NCI-H69 (cell line): Measurements from ENCODE around the gene CFAP57.

Source experiments
- DNase-seq: peaks from one replicate; lab custom pipeline; 2025; lab: John Stamatoyannopoulos, UW

CFAP57 gene

DNA sequence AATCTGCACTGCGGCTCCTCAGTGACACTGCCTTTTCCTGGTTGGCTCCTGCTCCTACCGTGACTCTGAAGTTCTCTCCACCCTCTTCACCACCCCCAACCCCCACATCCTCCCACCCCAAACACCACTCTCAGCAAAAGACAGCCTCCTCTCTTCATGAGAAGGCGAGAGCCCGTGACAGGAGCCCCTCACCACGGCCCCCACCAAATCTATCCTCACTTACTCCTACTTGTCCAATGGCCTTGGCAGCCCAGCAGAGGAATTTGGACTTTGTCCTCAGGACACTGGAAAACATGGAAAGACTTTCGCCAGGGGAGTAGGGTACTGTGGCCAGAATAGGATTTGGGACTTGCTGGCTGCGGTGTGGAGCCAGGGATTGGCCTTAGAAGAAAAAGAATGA is 104.5 kb downstream of the CFAP57 start:
- no peak for DNase-seq

DNA sequence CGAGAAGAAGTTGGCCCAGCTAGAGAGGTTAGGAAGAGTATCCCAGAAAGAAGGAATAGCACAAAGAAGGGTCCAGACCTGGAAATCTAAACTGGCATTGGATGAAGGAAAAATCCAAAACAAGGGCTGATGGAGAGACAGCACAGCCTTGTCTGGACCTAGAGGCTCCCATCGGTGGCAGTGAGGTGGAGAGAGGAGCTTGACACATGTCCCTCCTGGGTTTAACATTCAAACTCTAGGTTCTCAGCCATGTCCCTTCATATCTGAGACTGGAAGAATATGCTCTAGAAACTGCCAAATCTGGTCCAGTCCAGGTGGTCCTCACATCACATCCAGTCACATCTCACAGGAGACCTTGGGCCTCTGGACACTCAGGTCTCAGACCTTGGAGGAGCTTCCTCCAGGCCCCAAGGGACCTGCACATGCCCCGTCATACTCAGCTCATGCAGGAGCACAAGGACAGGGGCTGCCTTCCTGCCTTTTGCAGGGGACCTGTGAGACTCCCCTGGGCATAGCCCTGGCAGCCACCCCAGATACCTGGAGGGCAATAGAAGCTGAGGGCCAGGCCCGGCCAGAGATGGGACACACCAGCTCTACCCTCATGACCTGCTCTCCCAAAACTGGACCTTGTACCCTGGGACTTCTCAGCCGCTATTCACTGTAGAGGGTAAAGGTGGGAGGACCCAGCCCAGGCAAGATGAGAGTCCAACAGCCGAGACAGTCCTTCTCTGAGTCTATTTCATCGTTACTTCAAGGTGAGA is 105.2 kb downstream of the CFAP57 start:
- DNase-seq = no peak

DNA sequence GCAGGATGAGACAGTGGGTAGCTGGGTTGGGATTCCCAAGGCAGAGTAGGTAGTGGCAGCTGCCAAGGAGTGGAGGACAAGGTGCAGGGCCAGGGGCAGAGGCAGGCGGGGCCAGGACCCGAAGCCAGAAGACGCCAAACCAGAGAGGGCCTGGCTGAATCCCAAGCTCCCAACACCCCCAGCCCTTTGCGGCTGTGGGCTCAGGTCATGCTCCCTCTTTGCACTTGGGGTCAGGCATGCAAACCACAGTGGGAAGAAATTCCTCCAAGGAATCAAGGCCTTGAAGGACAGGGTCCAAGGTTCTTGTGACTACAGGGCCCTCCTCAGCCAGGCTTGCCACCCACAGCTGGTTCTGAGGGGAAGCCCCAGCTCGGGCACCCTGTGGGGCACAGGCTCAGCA is 107.0 kb downstream of the CFAP57 start:
- no peak for DNase-seq

- no peak for DNase-seq
Observed at GRCh38 chr1:43279666-43280065, 107.5 kb downstream of the CFAP57 start.

GRCh38 chr1:43280692-43281091 is 108.6 kb downstream of the CFAP57 start:
- no peak for DNase-seq

GRCh38 chr1:43282220-43283195 is 110.4 kb downstream of the CFAP57 start:
- peak; percentile 24 for DNase-seq

DNA sequence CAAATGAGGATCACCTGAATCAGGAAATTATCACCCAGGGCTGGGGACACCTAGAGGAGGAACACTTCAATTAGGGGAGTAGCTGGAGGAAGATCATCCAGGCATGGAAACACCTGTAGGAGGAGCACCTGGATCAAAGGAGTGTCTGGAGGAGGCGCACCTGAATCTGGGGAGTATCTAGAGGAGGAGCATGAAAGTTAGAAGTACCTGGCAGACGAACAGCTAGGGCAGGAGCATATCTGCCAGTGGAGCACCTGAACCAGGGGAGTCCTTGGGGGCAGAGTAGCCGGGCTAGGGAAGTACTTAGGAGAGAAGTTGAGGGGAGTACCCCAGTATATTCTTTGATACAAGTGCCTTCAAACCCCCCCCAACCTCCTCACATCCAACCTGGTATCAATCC is 111.9 kb downstream of the CFAP57 start:
- no peak for DNase-seq

GRCh38 chr1:43284546-43285110 is 112.5 kb downstream of the CFAP57 start:
- no peak for DNase-seq

DNA sequence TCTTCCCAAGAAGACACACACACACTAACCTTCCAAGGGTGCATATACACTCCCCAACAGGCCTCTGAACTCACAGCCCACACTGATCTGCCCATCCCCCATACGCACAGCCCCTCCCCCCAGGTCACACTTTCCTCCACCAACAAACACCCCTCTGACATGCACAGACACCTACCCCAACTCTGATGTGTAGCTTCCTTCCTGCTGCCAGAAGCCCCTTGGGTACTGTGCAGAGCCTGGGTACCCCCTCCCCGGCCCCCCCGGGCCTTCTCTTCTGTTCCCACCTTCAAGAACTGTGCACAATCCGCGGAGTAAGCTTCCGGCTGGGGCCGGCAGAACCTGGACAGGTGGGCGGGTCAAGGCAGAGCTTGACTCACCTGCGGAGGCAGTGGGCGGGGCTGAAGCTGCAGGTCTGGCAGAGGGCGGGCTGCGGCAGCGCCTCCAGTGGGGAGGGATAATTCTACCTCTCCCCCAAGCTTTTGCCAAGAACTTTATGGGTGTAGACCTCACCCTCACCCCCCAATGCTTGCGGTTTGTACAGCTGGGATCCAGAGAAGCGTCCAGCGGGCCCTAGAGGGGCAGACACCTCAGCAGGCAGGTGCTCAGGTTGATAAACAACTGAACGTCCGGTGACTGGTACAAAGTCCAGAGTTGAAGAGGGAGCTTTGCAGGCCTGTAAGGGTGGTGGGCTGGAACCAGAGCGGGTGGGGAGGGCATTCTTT is 113.3 kb downstream of the CFAP57 start, which contains the start of gene C1orf210:
TSS of gene C1orf210 (minus strand) at position 313 of the 722 bp plus-strand sequence. CDS start 2,311 bp downstream, outside the sequence.
- peak; percentile 86 for DNase-seq

DNA sequence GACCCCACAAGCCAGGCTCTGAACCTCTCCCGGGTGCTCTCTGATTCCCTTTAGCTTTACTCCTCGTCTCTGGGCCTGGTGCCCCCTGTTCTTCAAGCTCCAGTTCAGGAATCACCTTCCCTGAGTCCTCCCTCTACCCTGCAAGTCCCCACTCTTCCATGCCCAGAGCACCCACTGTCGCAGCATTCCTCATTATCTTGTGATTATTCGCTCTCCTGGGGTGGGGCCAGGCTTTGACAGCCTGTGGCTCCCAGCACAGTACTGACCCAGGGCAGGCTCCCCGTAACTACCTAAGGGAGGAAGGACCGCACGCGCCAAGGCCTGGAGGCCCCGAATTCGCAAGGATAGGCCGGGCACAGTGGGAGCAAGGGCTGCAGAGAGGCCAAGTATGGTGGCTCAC is 114.0 kb downstream of the CFAP57 start:
- no peak for DNase-seq

DNA sequence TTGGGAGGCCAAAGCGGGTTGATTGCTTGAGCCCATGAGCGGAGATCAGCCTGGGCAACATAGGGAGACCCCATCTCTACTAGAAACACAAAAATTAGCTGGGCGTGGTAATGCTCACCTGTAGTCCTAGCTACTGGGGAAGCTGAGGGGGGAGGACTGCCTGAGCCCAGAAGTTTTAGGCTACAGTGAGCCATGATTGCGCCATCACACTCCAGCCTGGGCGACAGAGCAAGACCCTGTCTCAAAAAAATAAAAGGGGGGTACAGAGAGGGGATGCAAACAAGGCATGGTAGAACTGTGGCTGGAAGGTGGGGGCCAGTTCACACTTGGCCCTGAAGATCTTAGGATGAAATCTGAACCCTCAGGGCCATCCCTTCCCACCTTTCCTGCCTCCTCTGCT is 114.4 kb downstream of the CFAP57 start:
- DNase-seq = no peak

- DNase-seq = peak; percentile 26
Observed at GRCh38 chr1:43288058-43288784, 116.1 kb downstream of the CFAP57 start.

- DNase-seq = no peak
Observed at GRCh38 chr1:43288785-43289706, 116.9 kb downstream of the CFAP57 start.

- DNase-seq = peak; percentile 27
Observed at GRCh38 chr1:43292216-43292615, 120.1 kb downstream of the CFAP57 start.

GRCh38 chr1:43292679-43293078 is 120.5 kb downstream of the CFAP57 start:
- DNase-seq = no peak

DNA sequence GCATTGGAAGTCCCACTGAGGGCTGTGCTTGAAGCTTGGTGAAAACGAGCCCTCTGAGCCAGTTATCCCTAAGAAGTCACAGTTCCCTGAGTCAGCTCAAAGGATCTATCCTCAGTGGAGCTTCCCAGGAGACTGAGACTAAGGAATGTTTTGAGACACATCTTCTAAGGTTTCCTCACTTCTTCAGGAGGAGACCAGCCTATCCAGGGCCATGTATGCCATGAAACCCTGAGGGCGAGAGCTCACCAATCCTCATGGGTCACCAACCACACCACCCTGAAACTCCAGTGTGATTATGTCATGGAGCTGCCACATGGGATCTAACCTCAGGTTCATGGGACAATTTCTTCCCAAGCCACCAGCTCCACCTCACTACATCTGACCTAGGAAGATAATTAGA is 121.0 kb downstream of the CFAP57 start:
- DNase-seq = no peak

DNA sequence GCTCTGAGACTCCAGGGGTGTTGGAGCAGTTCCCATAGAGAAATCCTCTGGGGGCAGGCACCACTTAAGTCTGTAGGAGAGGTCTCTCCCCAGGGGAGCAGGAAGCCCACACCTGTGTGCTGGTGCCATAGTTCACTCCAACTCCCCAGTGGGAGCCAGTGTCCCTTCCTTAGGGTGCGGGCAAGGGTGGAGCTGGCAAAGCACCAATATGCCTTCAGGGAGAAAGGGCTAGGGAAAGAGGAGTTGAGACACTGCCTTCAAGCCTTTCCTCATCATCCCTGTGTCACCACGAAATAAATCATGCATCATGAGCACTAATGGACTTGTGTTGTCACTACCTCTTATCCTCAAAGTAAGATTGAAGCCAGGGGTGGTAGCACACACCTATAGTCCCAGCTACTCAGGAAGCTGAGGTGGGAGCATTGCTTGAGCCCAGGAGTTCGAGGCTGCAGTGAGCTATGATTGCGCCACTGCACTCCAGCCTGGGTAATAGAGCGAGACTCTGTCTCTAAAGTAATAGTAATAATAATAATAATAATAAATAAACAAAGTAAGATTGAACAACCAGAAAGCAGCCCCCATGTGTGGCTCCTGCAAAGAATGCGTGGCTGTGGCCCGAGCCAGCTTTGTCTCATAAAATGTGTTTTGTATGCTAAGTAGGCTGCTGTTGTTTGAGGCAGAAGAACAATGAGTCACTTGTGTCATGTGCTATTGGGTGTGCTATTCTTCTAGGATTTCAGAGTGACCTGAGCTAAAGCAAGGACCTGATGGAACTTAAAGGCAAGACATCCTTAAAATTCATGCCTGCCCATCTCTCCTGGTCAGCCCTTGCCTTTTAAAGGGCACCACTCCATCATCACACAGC is 122.0 kb downstream of the CFAP57 start:
- peak; percentile 50 for DNase-seq

DNA sequence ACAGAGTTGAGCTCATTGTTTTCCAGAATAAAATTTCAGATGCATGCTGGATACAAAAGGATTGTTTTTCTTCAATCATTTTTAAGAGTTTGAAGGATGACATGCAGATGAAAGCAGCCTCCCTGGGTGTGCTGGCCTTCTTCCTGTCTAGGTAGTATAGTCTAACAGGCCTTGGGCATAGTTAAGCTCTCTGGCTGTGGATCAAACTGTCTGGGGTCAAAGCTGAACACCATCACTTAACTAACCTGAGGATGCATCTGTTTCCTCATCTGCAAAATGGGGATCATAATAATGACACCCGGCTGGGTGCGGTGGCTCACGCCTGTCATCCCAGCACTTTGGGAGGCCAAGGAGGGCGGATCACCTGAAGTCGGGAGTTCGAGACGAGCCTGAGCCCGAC is 122.6 kb downstream of the CFAP57 start:
- no peak for DNase-seq

DNA sequence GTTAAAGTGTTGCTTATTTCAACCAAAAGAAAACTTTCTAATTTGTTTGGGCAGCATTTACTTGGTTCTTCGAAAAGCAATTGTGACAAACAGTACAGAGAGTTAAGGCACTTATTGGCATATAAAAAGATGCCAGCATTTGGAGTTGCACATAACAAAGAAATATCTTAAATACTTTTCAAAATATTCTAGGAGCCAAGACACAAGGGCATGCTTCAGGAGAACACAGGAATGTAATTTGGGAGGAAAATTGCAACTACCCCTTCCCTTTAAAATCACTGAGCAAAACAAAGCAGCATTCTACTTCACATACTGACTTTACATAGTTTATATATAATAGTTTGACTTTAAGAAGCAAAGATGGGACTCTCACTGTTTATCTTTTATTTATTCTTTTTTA is 124.1 kb downstream of the CFAP57 start:
- no peak for DNase-seq
